ENCODE measurements around the gene LITAFD.

LITAFD gene

GRCh38 chr16:8882725-8883377, 700 bp downstream of the LITAFD start:
- no peak for TF ChIP-seq CTCF (IDR thresholded peaks at IDR 0.05; ENCODE audit: extremely low read depth, insufficient read depth, missing control alignments)
- DNase-seq (ENCODE audit: low spot score) = no peak
- in situ Hi-C loops (cut with MboI; ENCODE audit: low pct_unique_long_range_greater_than_20kb, low sequenced_read_pairs, unreplicated experiment) = no loop called here

GRCh38 chr16:8885674-8886592, 3.8 kb downstream of the LITAFD start:
- no peak for DNase-seq (ENCODE audit: low spot score)
- in situ Hi-C loops (cut with MboI; ENCODE audit: low pct_unique_long_range_greater_than_20kb, low sequenced_read_pairs, unreplicated experiment) = no loop called here
- no peak for TF ChIP-seq CTCF (IDR thresholded peaks at IDR 0.05; ENCODE audit: extremely low read depth, insufficient read depth, missing control alignments)

GRCh38 chr16:8886593-8887430, 4.7 kb downstream of the LITAFD start:
- in situ Hi-C loops (cut with MboI; ENCODE audit: low pct_unique_long_range_greater_than_20kb, low sequenced_read_pairs, unreplicated experiment) = no loop called here
- no peak for DNase-seq (ENCODE audit: low spot score)
- no peak for TF ChIP-seq CTCF (IDR thresholded peaks at IDR 0.05; ENCODE audit: extremely low read depth, insufficient read depth, missing control alignments)

- in situ Hi-C loops (cut with MboI; ENCODE audit: low pct_unique_long_range_greater_than_20kb, low sequenced_read_pairs, unreplicated experiment) = no loop called here
- TF ChIP-seq CTCF (IDR thresholded peaks at IDR 0.05; ENCODE audit: extremely low read depth, insufficient read depth, missing control alignments) = no peak
- no peak for DNase-seq (ENCODE audit: low spot score)
Observed at GRCh38 chr16:8887431-8887765, 5.2 kb downstream of the LITAFD start.

- DNase-seq (ENCODE audit: low spot score) = no peak
- in situ Hi-C loops (cut with MboI; ENCODE audit: low pct_unique_long_range_greater_than_20kb, low sequenced_read_pairs, unreplicated experiment) = no loop called here
- TF ChIP-seq CTCF (IDR thresholded peaks at IDR 0.05; ENCODE audit: extremely low read depth, insufficient read depth, missing control alignments) = no peak
Observed at GRCh38 chr16:8887952-8888560, 5.9 kb downstream of the LITAFD start.
